GM19238 (cell line): ENCODE data around the gene NKD2.
"Not testable (repeated sequence)": the region's sequence is repeated elsewhere in the genome, so short reads cannot be mapped to it uniquely, and the experiment has no call there.

Experiments
- DNase-seq: peaks from one replicate; pipeline ENCODE4 v3.0.0; 2011; ENCODE audit warnings: low spot score; ENCODE audit not compliant: insufficient read length

The NKD2 gene

GRCh38 chr5:1008451-1009358, at the start of gene NKD2:
TSS of gene NKD2 (plus strand) at chr5:1008802. CDS start at chr5:1009058, 256 bp downstream.
- DNase-seq = peak; percentile 80

GRCh38 chr5:959581-960531, 48.7 kb upstream of the NKD2 start:
- no peak for DNase-seq

- no peak for DNase-seq
These were observed 48.1 kb upstream of the NKD2 start for GRCh38 chr5:960551-960950.

- DNase-seq = no peak
These were observed 47.4 kb upstream of the NKD2 start for GRCh38 chr5:961002-961710.

GRCh38 chr5:961711-962240, 46.8 kb upstream of the NKD2 start:
- DNase-seq = no peak

GRCh38 chr5:962386-962785, 46.2 kb upstream of the NKD2 start:
- DNase-seq = no peak

- no peak for DNase-seq
These were observed 45.8 kb upstream of the NKD2 start for GRCh38 chr5:962801-963200.

GRCh38 chr5:963310-963672, 45.3 kb upstream of the NKD2 start:
- DNase-seq = no peak

GRCh38 chr5:963673-964531, 44.7 kb upstream of the NKD2 start:
- DNase-seq = peak; percentile 61

- DNase-seq = no peak
These were observed 43.8 kb upstream of the NKD2 start for GRCh38 chr5:964821-965220.

GRCh38 chr5:965604-966344, 42.8 kb upstream of the NKD2 start:
- no peak for DNase-seq

- no peak for DNase-seq
These were observed 42.3 kb upstream of the NKD2 start for GRCh38 chr5:966345-966710.

GRCh38 chr5:966941-967340, 41.7 kb upstream of the NKD2 start:
- DNase-seq = no peak

GRCh38 chr5:968881-969280, 39.7 kb upstream of the NKD2 start:
- DNase-seq = no peak

GRCh38 chr5:969408-969839, 39.2 kb upstream of the NKD2 start:
- DNase-seq = no peak

GRCh38 chr5:972575-972974, 36.0 kb upstream of the NKD2 start:
- not testable (repeated sequence) for DNase-seq

- DNase-seq = no peak
These were observed 31.5 kb upstream of the NKD2 start for GRCh38 chr5:976849-977751.

GRCh38 chr5:978054-978453, 30.5 kb upstream of the NKD2 start:
- no peak for DNase-seq

- no peak for DNase-seq
These were observed 29.9 kb upstream of the NKD2 start for GRCh38 chr5:978693-979092.
